NCI-H82 treated with DMSO at 0.1 percent for 48 hours (cell line): ENCODE results near the gene TMEM97.
"Not testable (repeated sequence)": the region's sequence is repeated elsewhere in the genome, so short reads cannot be mapped to it uniquely, and the experiment has no call there.

Experiments
- DNase-seq: peaks from one replicate; lab custom pipeline; 2025; ENCODE audit not compliant: unreplicated experiment; lab: John Stamatoyannopoulos, UW

Gene TMEM97

DNA sequence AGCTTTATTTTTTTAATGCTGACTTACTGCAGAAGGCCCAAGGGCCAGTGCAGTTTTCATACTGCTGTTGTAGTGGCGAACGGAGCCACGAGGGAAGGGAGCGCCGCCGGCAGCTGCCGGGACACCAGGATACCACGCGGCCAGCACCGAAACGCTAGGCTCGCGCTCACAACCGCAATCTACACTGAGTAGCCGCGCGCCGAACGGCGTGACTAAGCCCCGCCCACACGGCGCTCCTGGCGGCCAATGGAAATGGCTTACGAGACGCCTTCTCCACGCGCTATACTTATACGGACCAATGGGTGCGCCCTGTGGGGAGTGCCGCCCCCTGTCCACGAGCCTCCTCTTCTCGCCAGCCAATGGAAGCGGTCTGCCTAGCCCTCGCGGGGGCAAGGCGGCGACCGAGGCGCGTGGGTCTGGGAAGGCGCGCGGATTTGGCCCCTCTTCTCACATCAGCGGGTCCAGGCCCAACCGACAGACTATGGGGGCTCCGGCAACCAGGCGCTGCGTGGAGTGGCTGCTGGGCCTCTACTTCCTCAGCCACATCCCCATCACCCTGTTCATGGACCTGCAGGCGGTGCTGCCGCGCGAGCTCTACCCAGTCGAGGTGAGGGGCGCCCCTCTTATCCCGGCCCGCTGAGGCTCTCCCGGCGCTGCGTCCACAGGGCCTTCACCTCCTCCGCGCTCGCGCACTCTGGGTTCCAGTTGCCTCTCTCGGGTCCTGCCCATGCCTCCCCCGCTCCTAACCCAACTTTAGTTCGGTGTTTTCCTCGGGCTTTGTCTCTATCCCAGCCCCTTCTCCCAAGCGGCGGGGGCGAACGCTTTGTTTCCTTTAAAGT is at the start of gene TMEM97:
Gene TMEM97 (plus strand): TSS at position 442 of the 839 bp plus-strand sequence. CDS start 40 bp downstream, at position 482.
- DNase-seq, result peak; percentile 98

DNA sequence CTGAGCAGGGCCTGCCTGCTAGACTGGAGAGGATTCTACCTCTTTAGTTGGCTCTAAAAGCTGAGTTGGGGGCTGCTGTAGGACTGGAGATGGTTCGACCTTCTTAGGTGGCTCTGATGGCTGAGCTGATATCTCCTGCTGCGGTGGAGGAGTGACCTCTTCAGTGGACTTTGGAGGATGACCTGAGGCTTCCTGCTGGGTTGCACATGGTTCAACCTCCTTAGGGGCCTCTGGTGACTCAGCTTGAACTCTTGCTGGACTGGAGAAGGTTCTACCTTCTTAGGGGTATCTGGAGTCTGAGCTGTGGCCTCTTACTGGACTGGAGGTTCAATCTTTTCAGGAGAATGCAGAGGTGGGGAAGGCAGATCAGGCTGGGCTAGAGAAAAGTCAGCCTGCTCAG is 48.9 kb upstream of the TMEM97 start:
- DNase-seq, result no peak

DNA sequence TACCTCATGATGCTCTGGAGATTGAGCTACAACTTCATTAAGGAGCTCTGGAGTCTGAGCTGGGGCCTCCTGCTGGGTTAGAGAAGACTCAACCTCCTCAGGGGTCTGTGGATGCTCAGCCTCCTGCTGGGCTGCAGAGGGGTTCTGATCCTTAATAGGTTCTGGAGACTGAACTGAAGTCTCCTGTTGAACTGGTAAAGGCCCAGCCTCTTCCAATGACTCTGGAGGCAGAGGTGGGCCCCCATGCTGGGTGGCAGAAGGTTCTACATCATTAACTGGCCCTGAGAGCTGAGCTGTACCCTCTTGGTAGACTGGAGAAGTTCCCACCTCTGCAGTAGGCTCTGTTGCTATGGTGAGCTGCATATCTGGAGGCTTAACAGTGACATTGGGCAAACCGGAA is 48.1 kb upstream of the TMEM97 start:
- DNase-seq, result no peak

DNA sequence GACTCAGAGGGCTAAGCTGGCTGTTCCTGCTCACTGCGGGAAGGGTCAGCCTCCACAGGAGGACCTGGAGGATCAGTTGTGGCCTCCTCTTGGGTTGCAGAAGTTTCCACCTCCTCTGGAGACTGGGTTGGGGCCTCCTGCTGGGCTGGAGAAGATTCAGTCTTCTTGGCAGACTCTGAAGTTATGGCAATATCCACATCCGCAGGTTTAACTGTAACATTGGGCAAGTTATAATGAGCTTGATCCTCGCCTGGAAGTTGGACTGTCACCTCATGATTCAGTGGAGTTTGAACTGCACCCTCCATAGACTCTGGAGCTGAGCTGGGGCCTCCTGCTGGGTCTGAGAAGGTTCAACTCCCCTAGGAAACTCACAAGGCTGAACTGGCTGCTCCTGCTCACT is 47.6 kb upstream of the TMEM97 start:
- no peak for DNase-seq

DNA sequence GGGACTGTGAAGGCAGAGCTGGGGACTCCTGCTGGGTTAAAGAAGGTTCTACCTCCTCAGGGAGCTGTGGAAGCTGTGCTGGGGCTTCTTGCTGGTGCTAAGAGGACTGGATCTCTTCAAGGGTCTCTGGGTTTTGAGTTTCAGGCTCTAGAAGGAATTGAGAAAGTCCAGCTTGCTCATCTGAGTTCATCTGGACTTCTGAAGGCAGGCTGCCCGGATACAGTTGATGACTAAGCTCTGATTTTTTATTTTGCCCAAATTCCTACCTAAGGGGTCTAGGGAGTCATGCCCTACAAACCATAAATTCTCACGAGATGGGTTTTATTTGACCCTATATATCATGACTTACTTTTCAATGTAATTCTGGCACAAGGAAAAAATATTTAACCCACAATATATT is 46.8 kb upstream of the TMEM97 start:
- DNase-seq, result no peak

DNA sequence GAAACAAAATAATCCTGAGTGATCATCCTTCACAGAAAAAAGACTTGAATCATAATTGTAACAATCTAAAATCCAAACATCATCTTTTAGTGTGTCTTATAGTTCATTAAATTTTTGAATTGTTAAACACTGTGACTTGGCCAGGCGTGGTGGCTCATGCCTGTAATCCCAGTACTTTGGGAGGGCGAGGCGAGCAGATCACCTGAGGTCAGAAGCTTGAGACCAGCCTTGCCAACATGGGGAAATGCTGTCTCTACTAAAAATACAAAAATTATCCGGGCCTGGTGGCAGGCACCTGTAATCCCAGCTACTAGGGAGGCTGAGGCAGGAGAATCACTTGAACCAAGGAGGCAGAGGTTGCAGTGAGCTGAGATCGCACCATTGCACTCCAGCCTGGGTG is 45.7 kb upstream of the TMEM97 start:
- not testable (repeated sequence) for DNase-seq

DNA sequence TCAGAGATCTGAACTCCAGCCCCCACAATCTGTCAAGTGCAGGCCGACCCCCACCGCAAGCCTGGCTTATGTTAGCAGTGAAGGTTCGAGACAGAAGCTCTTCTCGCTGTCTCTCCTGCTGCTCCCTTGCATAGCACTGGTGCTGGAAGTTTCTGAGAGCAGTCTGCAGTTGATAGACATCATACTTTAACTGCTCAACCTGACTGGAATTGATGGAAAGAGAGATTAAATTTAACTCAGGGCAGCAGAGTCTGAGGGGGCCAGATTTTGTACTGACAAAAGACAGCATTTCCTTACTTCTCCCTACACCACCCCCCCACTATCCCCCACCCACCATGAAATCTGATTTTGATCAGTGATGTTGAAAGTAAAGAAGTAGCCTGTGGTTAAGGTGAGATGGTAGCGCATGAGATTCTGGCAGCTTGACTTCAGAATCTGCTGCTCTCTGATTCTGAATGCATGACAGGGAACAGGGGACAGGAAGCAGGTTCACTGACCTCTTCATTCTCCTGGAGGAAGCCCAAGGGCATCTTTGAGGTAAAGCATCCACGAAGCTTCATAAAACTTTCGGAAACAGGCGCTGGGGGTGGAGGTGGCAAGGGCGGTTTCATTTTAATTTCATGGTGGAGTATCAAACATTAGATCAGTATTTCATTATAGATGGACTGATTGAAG is 44.3 kb upstream of the TMEM97 start:
- DNase-seq, result no peak

DNA sequence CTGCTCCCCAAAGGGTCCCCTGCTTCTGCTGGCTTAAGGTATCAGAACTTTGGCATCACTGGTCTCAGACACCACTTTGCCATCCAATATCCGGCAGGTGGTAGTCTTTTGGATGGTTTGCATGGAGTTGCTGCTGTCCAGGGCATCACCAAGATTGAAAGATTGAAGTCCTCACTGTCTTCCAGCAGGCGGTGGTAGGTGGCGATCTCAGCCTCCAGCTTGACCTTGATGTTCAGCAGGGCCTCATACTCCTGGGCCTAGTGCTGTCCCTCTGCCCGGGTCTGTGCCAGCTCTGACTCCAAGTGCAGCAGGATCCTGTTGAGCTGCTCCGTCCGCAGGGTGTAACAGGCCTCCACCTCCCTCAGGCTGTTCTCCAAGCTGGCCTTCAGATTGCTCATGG is 43.0 kb upstream of the TMEM97 start:
- no peak for DNase-seq

DNA sequence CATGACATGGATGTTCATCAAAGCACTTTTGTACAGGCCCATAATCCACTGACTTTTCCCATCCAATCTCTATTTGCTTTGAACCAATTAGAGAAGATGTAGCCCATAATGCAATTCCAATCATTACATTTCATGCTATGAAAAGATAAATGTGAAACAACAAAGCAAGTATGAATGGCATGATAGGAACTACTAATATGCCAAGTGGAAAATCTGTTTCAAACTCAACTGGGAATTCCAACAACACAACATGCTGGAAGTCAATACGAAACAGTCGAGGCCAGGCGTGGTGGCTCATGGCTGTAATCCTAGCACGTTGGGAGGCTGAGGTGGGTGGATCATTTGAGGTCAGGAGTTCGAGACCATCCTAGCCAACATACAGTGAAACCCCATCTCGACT is 39.6 kb upstream of the TMEM97 start:
- DNase-seq, result no peak

DNA sequence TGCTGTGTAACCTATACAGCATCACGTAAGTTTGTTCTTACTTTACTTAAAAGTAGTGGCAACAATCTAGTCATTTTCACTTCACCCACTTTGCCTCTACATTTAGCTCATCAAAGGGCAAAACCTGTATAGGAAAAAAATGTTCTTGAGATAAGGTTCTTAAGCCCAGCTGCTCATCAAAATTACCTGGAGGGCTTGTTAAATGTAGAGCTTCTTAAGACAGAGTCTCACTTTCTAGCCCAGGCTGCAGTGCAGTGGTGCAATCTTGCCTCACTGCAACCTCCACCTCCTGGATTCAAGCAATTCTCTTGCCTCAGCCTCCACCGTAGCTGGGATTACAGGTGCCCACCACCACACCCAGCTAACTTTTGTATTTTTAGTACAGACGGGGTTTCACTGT is 38.2 kb upstream of the TMEM97 start:
- DNase-seq, result no peak

DNA sequence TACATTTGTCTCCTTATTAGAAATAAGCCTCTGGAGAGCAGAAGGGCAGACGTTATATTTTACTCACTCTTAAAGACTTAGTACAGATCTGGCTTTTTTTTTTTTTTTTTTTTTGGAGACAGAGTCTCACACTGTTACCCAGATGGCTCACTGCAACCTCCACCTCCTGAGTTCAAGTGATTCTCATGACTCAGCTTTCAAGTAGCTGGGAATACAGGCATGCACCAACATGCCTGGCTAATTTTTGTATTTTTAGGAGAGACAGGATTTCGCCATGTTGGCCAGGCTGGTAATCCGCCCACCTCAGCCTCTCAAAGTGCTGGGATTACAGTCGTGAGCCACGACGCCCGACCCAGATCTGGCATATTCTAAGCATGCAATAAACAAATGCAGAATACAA is 36.4 kb upstream of the TMEM97 start:
- DNase-seq, result no peak

DNA sequence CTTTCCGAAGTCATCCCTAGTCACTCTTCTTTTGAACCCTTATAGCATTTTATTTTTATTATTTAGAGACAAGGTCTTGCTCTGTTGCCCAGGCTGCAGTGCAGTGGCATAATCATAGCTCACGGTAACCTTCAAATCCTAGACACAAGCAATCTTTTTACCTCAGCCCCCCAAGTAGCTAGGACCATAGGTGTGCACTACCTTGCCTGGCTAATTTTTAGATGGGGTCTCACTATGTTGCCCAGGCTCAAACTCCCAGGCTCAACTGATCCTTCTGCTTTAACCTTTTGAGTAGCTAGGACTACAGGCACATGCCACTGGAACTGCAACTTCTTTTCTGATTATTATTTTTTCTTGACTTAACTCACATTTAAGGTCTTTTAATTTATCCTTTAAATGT is 33.0 kb upstream of the TMEM97 start:
- no peak for DNase-seq

DNA sequence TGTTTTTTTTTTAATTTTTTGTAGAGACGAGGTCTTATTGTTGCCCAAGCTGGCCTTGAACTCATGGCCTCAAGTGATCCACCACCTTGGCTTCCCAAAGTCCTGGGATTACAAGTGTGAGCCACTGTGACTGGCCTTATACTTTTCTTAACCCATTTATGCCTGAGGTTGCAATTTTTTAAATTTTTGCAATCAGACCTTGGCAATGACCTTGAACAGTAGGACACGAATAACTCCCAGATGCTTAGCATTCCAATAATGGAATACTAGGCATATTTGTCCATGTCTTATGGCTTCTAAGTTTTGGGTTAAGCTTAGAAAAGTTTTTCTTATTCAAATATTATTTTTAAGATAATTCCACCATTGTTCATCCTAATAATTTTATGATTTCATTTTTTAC is 28.3 kb upstream of the TMEM97 start:
- no peak for DNase-seq

DNA sequence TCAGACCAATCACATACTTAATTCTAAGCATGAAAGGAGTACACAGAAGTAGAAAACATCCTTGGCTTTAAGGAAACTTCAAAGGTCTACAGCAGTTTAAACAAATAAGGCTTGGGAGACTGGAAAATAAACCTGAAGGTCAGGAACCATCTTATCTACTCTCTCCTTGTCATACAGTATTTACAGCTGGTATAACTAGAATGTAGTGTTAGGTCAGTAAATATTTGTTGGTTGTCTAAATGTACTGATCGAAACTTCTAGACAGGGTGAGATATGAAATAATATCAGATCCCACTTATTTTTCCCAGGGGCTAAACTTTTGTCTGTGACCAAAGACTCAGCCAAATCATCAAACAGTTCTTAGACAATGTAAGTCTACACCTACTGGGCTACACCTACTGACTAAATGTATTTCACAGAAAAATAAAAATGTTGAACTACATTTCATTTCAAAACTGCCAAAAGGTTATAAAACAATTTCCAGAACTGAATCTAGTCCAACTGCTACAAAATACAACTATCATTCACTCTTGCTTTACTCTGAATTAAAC is 27.1 kb upstream of the TMEM97 start:
- no peak for DNase-seq

DNA sequence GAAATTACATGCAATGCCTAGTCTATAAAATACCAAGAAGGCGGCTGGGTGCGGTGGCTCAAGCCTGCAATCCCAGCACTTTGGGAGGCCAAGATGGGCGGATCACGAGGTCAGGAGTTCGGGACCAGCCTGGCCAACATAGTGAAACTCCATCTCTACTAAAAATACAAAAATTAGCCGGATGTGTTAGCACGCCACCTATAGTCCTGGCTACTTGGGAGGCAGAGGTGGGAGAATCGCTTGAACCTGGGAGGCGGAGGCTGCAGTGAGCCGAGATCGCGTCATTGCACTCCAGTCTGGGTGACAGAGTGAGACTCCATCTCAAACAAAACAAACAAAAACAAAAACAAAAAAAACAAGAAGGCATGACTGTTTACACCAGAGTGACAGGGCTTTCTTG is 26.1 kb upstream of the TMEM97 start:
- DNase-seq, result not testable (repeated sequence)

DNA sequence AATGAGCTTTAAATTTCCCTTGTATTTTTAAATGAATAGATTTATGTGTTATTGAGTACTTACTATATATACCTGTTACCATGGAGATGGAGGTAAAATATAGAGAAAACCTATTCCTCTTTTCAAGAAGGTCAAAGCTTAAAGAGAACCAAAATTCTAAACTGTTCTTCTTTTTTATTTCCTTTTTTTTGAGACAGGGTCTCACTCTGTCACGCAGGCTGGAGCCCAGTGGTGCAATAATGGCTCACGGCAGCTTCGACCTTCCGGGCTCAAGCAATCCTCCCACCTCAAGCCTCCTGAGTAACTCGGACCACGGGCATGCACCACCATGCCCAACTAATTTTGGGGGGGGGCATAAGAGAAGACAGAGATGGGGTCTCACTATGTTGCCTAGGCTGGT is 25.0 kb upstream of the TMEM97 start:
- DNase-seq, result no peak

DNA sequence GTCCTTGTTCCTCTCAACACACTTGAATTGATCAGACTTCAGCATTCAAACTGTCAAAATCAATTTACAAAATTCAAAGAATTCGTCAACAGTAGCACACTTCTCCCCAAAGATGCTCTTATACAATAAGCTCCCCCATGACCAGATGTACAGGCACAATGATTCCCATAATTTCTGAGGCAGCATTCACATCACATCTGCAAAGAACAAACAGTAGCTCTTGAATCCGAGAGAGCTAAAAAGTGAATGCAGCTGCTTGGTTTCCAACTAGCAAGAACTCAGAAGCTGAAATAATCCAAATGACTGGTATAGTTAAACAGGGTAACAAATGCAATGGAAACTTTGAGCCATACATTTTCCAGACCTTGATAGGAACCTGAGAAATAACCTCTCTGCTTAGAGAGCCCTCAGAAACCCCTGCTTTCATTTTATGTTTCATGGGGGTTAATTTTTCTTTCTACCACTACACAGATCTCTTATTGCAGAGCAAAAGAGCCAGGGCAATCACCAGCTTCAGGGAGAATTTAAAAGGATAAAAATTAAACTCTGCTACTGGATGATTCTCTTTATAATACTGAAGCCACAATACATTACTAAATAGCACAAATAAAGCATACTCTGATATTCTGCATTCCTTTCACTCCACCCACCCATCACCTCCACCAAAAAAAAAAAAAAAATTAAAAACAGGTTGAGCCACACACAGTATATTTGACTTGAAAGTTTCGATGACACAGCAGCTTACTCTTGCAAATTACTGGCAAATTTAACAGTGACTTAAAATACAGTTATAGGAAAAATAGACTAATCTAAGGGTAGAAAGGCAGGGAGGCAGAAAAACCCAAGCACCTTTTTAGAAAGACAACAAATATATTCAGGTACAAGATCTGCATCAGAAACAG is 23.1 kb upstream of the TMEM97 start:
- no peak for DNase-seq

DNA sequence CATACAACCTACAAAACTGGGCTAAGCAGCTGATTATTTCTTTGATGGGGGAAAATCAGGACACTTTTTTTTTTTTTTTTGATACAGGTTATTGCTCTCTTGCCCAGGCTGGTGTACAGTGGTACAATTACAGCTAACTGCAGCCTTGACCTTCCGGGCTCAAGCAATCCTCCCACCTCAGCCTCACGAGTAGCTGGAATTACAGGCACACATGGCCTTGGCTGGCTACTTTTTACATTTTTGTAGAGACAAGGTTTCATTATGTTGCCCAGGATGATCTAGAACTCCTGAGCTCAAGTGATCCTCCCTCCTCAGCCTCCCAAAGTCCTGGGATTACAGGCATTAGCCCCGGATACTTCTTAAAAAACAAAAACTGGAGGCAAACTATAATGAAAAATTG is 20.6 kb upstream of the TMEM97 start:
- no peak for DNase-seq

DNA sequence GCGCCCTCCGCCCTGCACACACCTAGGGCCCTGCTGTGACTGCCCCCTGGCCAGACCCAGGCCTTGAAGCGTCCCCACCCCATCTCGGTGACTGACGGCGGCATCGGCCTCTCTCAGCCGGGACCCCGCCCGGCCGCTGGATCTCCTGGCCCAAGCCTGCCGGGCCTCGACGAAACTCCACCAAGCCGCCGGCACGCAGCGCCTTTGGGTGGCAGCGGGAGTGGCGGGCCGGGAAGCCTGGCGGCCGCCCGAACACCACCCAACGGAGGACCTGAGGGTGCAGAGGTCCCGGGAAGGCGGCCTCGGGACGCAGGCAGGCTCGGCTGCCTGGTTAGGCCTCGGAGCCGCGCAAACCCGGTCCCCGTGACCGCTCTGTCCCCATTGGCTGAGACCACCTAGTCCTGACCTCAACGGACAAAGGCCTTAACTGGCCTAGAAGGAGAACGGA is 12.0 kb upstream of the TMEM97 start:
- no peak for DNase-seq

DNA sequence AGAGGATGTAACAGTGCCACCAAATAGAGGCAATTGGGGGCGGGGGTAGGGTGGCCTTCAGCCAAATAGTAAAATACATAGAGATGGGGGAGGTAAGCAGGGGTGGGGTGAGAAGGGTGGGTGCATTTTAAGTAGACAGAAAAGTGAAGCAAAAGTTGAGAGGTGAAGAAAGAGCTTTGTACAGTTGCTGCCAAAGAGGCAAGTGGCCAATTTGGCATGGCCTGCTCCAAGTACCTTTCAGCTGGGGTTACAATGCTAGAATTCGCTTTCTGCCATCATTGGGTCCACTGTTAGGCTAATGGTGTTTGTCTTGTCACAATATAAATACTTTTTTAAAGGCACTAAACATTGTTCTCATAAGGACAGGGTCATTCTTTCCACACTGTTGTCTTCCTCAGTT is 5.2 kb upstream of the TMEM97 start:
- DNase-seq, result no peak
